ENCODE results near the gene ANO6.
"Not testable (repeated sequence)": the region's sequence is repeated elsewhere in the genome, so short reads cannot be mapped to it uniquely, and the experiment has no call there.

ANO6 gene

GRCh38 chr12:45309836-45310626 is 94.1 kb downstream of the ANO6 start:
- DNase-seq (ENCODE audit: low read depth) = no peak

- no peak for DNase-seq (ENCODE audit: low read depth)
These were observed 94.7 kb downstream of the ANO6 start for GRCh38 chr12:45310627-45310968.

GRCh38 chr12:45312012-45312411 is 96.1 kb downstream of the ANO6 start:
- DNase-seq (ENCODE audit: low read depth) = no peak

GRCh38 chr12:45314770-45315169 is 98.9 kb downstream of the ANO6 start:
- DNase-seq (ENCODE audit: low read depth) = no peak

GRCh38 chr12:45315462-45315861 is 99.6 kb downstream of the ANO6 start:
- no peak for DNase-seq (ENCODE audit: low read depth)

- not testable (repeated sequence) for DNase-seq (ENCODE audit: low read depth)
These were observed 101.4 kb downstream of the ANO6 start for GRCh38 chr12:45317261-45317660.

GRCh38 chr12:45322810-45323209 is 106.9 kb downstream of the ANO6 start:
- DNase-seq (ENCODE audit: low read depth) = no peak

GRCh38 chr12:45324391-45324790 is 108.5 kb downstream of the ANO6 start:
- no peak for DNase-seq (ENCODE audit: low read depth)

GRCh38 chr12:45326358-45326975 is 110.6 kb downstream of the ANO6 start:
- no peak for DNase-seq (ENCODE audit: low read depth)

GRCh38 chr12:45327823-45328383 is 112.0 kb downstream of the ANO6 start:
- no peak for DNase-seq (ENCODE audit: low read depth)

- DNase-seq (ENCODE audit: low read depth) = no peak
These were observed 113.3 kb downstream of the ANO6 start for GRCh38 chr12:45329238-45329637.

GRCh38 chr12:45329702-45330101 is 113.8 kb downstream of the ANO6 start:
- no peak for DNase-seq (ENCODE audit: low read depth)

GRCh38 chr12:45331552-45331951 is 115.7 kb downstream of the ANO6 start:
- no peak for DNase-seq (ENCODE audit: low read depth)

GRCh38 chr12:45334396-45334795 is 118.5 kb downstream of the ANO6 start:
- no peak for DNase-seq (ENCODE audit: low read depth)

- DNase-seq (ENCODE audit: low read depth) = no peak
These were observed 120.4 kb downstream of the ANO6 start for GRCh38 chr12:45336331-45336730.

GRCh38 chr12:45336762-45337596 is 121.1 kb downstream of the ANO6 start:
- no peak for DNase-seq (ENCODE audit: low read depth)

- DNase-seq (ENCODE audit: low read depth) = no peak
These were observed 121.9 kb downstream of the ANO6 start for GRCh38 chr12:45337835-45338234.

- no peak for DNase-seq (ENCODE audit: low read depth)
These were observed 122.4 kb downstream of the ANO6 start for GRCh38 chr12:45338272-45338671.

- DNase-seq (ENCODE audit: low read depth) = no peak
These were observed 123.1 kb downstream of the ANO6 start for GRCh38 chr12:45339035-45339434.

- DNase-seq (ENCODE audit: low read depth) = no peak
These were observed 126.3 kb downstream of the ANO6 start for GRCh38 chr12:45342171-45342570.

- DNase-seq (ENCODE audit: low read depth) = no peak
These were observed 127.0 kb downstream of the ANO6 start for GRCh38 chr12:45342848-45343247.

GRCh38 chr12:45343269-45344051 is 127.6 kb downstream of the ANO6 start:
- no peak for DNase-seq (ENCODE audit: low read depth)

Data from T follicular helper cell (primary cell).